H1 (cell line): ENCODE results near the gene GBE1. TPM values are rescaled to one million over a fixed set of nuclear protein-coding genes. Genes with fewer than 3 reads are reported as not detected.

Experiments
- CTCF ChIA-PET: fragments of 300-600 bp; sonication (Branson Sonifier 250); formaldehyde crosslinking; loops from one replicate; lab custom pipeline; 2021; ENCODE audit not compliant: partially characterized antibody; lab: Charles Lee
- POLR2A ChIA-PET: fragments of 300-600 bp; sonication (Branson Sonifier 250); formaldehyde crosslinking; loops from one replicate; lab custom pipeline; 2021; ENCODE audit warnings: inconsistent platforms; ENCODE audit not compliant: partially characterized antibody; lab: Charles Lee
- DNase-seq, 2 experiments: peaks; one replicate each; pipeline versions ENCODE4 v3.0.0 to v3.0.0-alpha.2; 2010 to 2022; ENCODE audit warnings: low spot score in 2 of 2, low read depth in 1 of 2, mixed read lengths in 1 of 2
- FAIRE-seq: peaks from 2 replicates; lab custom pipeline; 2011; peaks lifted over from hg19 to GRCh38; lab: Jason Lieb, UNC
- H2AFZ ChIP-seq: 2 replicates; pipeline ENCODE4 v1.8.1; 2012; ENCODE audit warnings: low read length, inconsistent platforms
- H2AK5ac ChIP-seq: 2 replicates; pipeline ENCODE4 v1.6.1; 2013; ENCODE audit warnings: low read depth, low read length
- H2BK120ac ChIP-seq: replicated peaks from 2 replicates; pipeline ENCODE3; 2013; ENCODE audit warnings: low read depth, low read length, inconsistent platforms
- H2BK12ac ChIP-seq: 2 replicates; pipeline ENCODE4 v1.6.1; 2013; ENCODE audit warnings: low read depth, low read length
- H2BK15ac ChIP-seq: 2 replicates; pipeline ENCODE4 v1.6.1; 2013; ENCODE audit warnings: low read length
- H2BK20ac ChIP-seq: 2 replicates; pipeline ENCODE4 v1.6.1; 2013; ENCODE audit warnings: low read length
- H2BK5ac ChIP-seq: 2 replicates; pipeline ENCODE4 v1.6.1; 2013; ENCODE audit warnings: low read depth, low read length
- H3K14ac ChIP-seq: 2 replicates; pipeline ENCODE4 v1.6.1; 2013; ENCODE audit warnings: inconsistent platforms; ENCODE audit not compliant: insufficient read length
- H3K18ac ChIP-seq: 2 replicates; pipeline ENCODE4 v1.6.1; 2013; ENCODE audit warnings: low read length; ENCODE audit errors: extremely low read depth
- H3K23ac ChIP-seq: 2 replicates; pipeline ENCODE4 v1.6.1; 2013; ENCODE audit warnings: inconsistent platforms; ENCODE audit not compliant: insufficient read length
- H3K23me2 ChIP-seq: 2 replicates; pipeline ENCODE4 v1.6.1; 2013; ENCODE audit warnings: low read depth, low read length
- H3K27ac ChIP-seq: 2 replicates; pipeline ENCODE4 v1.6.1; 2011; ENCODE audit warnings: low read depth, low read length, inconsistent platforms
- H3K27me3 ChIP-seq, 4 experiments: replicated peaks in 1 of 4; 1 replicate in 1 of 4; 2 replicates in 3 of 4; pipeline versions ENCODE4 v1.6.1 to v1.8.1; 2011 to 2013; ENCODE audit warnings: low read length in 3 of 4, mild to moderate bottlenecking in 3 of 4, inconsistent platforms in 2 of 4, mixed read lengths in 2 of 4, moderate library complexity in 1 of 4; ENCODE audit not compliant: control insufficient read depth in 3 of 4, insufficient read depth in 3 of 4; ENCODE audit errors: extremely low read depth in 1 of 4
- H3K36me3 ChIP-seq, 4 experiments: 2 replicates each; pipeline versions ENCODE4 v1.6.1 to v1.8.1; 2011 to 2013; ENCODE audit warnings: mild to moderate bottlenecking in 4 of 4, low read length in 3 of 4, moderate library complexity in 2 of 4, control low read depth in 1 of 4, inconsistent platforms in 1 of 4; ENCODE audit not compliant: insufficient read depth in 4 of 4, control insufficient read depth in 2 of 4
- H3K4ac ChIP-seq: replicated peaks from 2 replicates; pipeline ENCODE3; 2013; ENCODE audit warnings: low read length, low read depth, mixed read lengths, inconsistent platforms; ENCODE audit not compliant: insufficient read length
- H3K4me1 ChIP-seq, 4 experiments: replicated peaks in 1 of 4; 1 replicate in 1 of 4; 2 replicates in 3 of 4; pipeline versions ENCODE4 v1.6.1 to v1.8.1; 2011 to 2013; ENCODE audit warnings: low read length in 3 of 4, inconsistent platforms in 2 of 4, mixed read lengths in 1 of 4; ENCODE audit not compliant: insufficient read depth in 4 of 4, control insufficient read depth in 3 of 4
- H3K4me2 ChIP-seq, 2 experiments: 2 replicates each; pipeline versions ENCODE4 v1.6.1 to v1.8.1; 2011 to 2013; ENCODE audit warnings: low read depth in 2 of 2, low read length in 2 of 2, control low read depth in 1 of 2, inconsistent platforms in 1 of 2, mild to moderate bottlenecking in 1 of 2; ENCODE audit not compliant: insufficient read depth in 1 of 2
- H3K4me3 ChIP-seq, 4 experiments: fragments of 200-600, 300-600 bp in 1 of 4; sonication (generic), shearing (Covaris generic), sonication (Bioruptor Twin) in 1 of 4; 2 replicates each; pipeline versions ENCODE4 v1.5.1 to v1.8.1; 2011 to 2016; ENCODE audit warnings: low read length in 4 of 4, low read depth in 3 of 4, control low read depth in 2 of 4, inconsistent platforms in 2 of 4, mild to moderate bottlenecking in 2 of 4, mixed read lengths in 1 of 4, moderate library complexity in 1 of 4; ENCODE audit not compliant: insufficient read depth in 2 of 4; ENCODE audit errors: extremely low read depth in 1 of 4
- H3K56ac ChIP-seq: replicated peaks from 2 replicates; pipeline ENCODE3; 2013; ENCODE audit warnings: low read depth, mild to moderate bottlenecking, mixed read lengths, low read length, inconsistent platforms; ENCODE audit not compliant: insufficient read length
- H3K79me1 ChIP-seq: 2 replicates; pipeline ENCODE4 v1.6.1; 2013; ENCODE audit warnings: low read depth, low read length, control low read depth
- H3K79me2 ChIP-seq, 2 experiments: 2 replicates each; pipeline versions ENCODE4 v1.6.1 to v1.8.1; 2012 to 2013; ENCODE audit warnings: low read length in 2 of 2, mild to moderate bottlenecking in 2 of 2, inconsistent platforms in 1 of 2; ENCODE audit not compliant: insufficient read depth in 2 of 2, control insufficient read depth in 1 of 2
- H3K9ac ChIP-seq, 4 experiments: replicated peaks in 1 of 4; 1 replicate in 1 of 4; 2 replicates in 3 of 4; pipeline versions ENCODE4 v1.6.1 to v1.8.1; 2011 to 2013; ENCODE audit warnings: low read depth in 3 of 4, low read length in 3 of 4, control low read depth in 2 of 4, mild to moderate bottlenecking in 2 of 4, moderate library complexity in 2 of 4, inconsistent platforms in 1 of 4; ENCODE audit errors: extremely low read depth in 1 of 4
- H3K9me3 ChIP-seq, 2 experiments: 2 replicates each; pipeline versions ENCODE4 v1.6.1 to v1.8.1; 2012 to 2013; ENCODE audit warnings: mild to moderate bottlenecking in 2 of 2, moderate library complexity in 2 of 2, control low read depth in 1 of 2, inconsistent platforms in 1 of 2, low read depth in 1 of 2, low read length in 1 of 2, mixed read lengths in 1 of 2; ENCODE audit not compliant: insufficient read depth in 2 of 2
- H4K20me1 ChIP-seq, 2 experiments: replicated peaks in 1 of 2; 2 replicates each; pipeline versions ENCODE3 to v1.8.1; 2011 to 2013; ENCODE audit warnings: inconsistent platforms in 2 of 2, low read length in 2 of 2, mild to moderate bottlenecking in 1 of 2; ENCODE audit not compliant: insufficient read depth in 2 of 2, control insufficient read depth in 1 of 2
- H4K5ac ChIP-seq: 2 replicates; pipeline ENCODE4 v1.6.1; 2013; ENCODE audit warnings: low read length, low read depth, mixed read lengths, inconsistent platforms; ENCODE audit not compliant: insufficient read length
- H4K8ac ChIP-seq: 2 replicates; pipeline ENCODE4 v1.8.0; 2013; ENCODE audit warnings: mild to moderate bottlenecking, moderate library complexity, low read length, inconsistent platforms; ENCODE audit not compliant: insufficient read depth; ENCODE audit errors: extremely low read depth
- H4K91ac ChIP-seq: replicated peaks from 2 replicates; pipeline ENCODE3; 2013; ENCODE audit warnings: low read length, mixed read lengths, inconsistent platforms; ENCODE audit not compliant: insufficient read length
- FOSL1 ChIP-seq: IDR thresholded peaks from 2 replicates; pipeline ENCODE4 v1.6.1; 2011; ENCODE audit warnings: mild to moderate bottlenecking, low read depth, low read length, moderate library complexity; ENCODE audit not compliant: insufficient read depth
- SAP30 ChIP-seq: fragments of 300-600 bp; sonication (generic); IDR thresholded peaks from 2 replicates; pipeline ENCODE4 v1.7.1; 2012; ENCODE audit warnings: low read length, moderate library complexity, mild to moderate bottlenecking, inconsistent platforms; ENCODE audit not compliant: insufficient read depth, insufficient replicate concordance
- WGBS, 2 experiments: shearing (Covaris generic) in 1 of 2; methylation state at CpG; one replicate each; pipeline versions ENCODE4 v1.1.6 to v1.1.7; 2013 to 2015; ENCODE audit warnings: low lambda C conversion rate in 2 of 2, mixed read lengths in 2 of 2, inconsistent platforms in 1 of 2, low coverage in 1 of 2, missing lambda C conversion rate in 1 of 2; ENCODE audit not compliant: insufficient replicate concordance in 2 of 2, insufficient coverage in 1 of 2, insufficient read length in 1 of 2; ENCODE audit errors: extremely low coverage in 1 of 2, missing lambda C conversion rate in 1 of 2; 5-methylcytosine and 5-hydroxymethylcytosine counted together
- polyA plus RNA-seq, 7 experiments: library from polyadenylated mRNA; depleted of rRNA in 3 of 7; stranded (reverse) in 5 of 7; unstranded in 2 of 7; fragments of >200 nt in 5 of 7; fragments of 200-250 nt in 2 of 7; gene quantifications; 1 replicate in 5 of 7; 2 replicates in 1 of 7; 4 replicates in 1 of 7; pipeline versions ENCODE4 v1.2.1 to v1.2.3, GENCODE V29; 2011 to 2013; ENCODE audit warnings: missing spikeins in 2 of 7, mixed read lengths in 2 of 7
- total RNA-seq: library from RNA; stranded (reverse); fragmentation: NEBNext Ultra II Directional; extraction: Animal tissue kit (Norgen Biotek cat#: 25700); gene quantifications from 2 replicates; pipeline ENCODE4 v1.2.1, GENCODE V29; 2021

The GBE1 gene
- total and polyA plus RNA-seq, 2 of the 8 experiments (the other 6 are each of a cell fraction or from before 2014, with no cell fraction given) = 3.3 to 7.3 TPM

DNA sequence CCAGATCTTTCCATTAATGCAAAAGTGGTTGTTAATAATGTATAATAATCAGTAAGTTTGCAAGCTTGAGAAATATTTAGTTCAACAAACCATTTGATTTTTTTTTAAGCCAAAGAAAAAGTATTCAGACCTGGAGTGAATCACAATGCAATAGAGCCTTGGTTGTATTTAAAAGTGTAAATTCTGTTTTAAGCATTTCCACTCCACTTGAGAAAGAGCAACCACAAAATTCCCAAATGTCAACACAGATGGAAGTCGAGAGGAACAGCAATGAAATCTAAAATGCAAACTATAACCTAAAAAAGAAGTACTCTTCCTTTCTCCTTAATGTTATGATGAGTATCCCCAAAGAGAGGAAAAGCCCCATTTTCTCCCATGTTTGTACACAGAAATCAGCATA, 20.2 kb downstream of the GBE1 start:
- Histone ChIP-seq H2BK15ac (no peak overlapping the region), H3K14ac (no peak overlapping the region), H3K23me2 (no peaks in the 10 kb centered on the region), H2BK12ac (no peak overlapping the region), H3K9ac (no peak overlapping the region), H3K4me3 (no peak overlapping the region), H2BK120ac (no peak overlapping the region), H3K4me1 (0 out of 7 replicates have a peak, but pooled peaks cover 0 to 2% (median 0%) of the 10 kb centered on the region in 4 experiments), H3K79me1 (no peaks in the 10 kb centered on the region), H3K4me2 (no peak overlapping the region), H3K18ac (no peak overlapping the region), H4K20me1 (no peaks in the 10 kb centered on the region), H4K8ac (no peak overlapping the region), H3K4ac (no peak overlapping the region), H3K9me3 (no peaks in the 10 kb centered on the region), H2AK5ac (no peak overlapping the region), H4K91ac (no peak overlapping the region), H3K27me3 (no peaks in the 10 kb centered on the region), H3K23ac (no peak overlapping the region), H2AFZ (no peak overlapping the region), H3K36me3 (no peaks in the 10 kb centered on the region), H3K56ac (no peak overlapping the region), H3K27ac (no peak overlapping the region), H2BK20ac (no peak overlapping the region), H4K5ac (no peak overlapping the region), H2BK5ac (no peak overlapping the region), H3K79me2 (no peaks in the 10 kb centered on the region)
- 75% methylated on average over 1 of the region's 1 CpG; no CpG with 5 or more reads in 1 of the 2 experiments for WGBS, 2 experiments
- FAIRE-seq (no peak), DNase-seq (no peak)
- POLR2A ChIA-PET = no interaction called here
- CTCF ChIA-PET = interaction anchor here (0.7 kb wide), 1 partner anchor 15 kb away, joined by 3 read pairs; no protein-coding TSS in a partner anchor
- TF ChIP-seq SAP30 (no peak), FOSL1 (no peak)
